OCI-LY1 (cell line): Measurements from ENCODE around the gene ZSCAN21.

Source experiments
- EZH2 ChIP-seq: fragments of 200-600 bp; sonication (generic), shearing (Covaris generic); IDR thresholded peaks from 2 replicates; pipeline ENCODE4 v1.8.0; 2017; ENCODE audit warnings: borderline replicate concordance, mixed run types, mild to moderate bottlenecking, antibody characterized with exemption, low read length, moderate library complexity, mixed read lengths
- TF ChIP-seq, protein P1 (sequence below): fragments of 200-600 bp; sonication (generic), shearing (Covaris generic); IDR thresholded peaks from 2 replicates; pipeline ENCODE4 v1.5.1; 2017; ENCODE audit warnings: mild to moderate bottlenecking, antibody characterized with exemption, low read length, moderate library complexity, mixed read lengths

- TF ChIP-seq, protein P1, sequence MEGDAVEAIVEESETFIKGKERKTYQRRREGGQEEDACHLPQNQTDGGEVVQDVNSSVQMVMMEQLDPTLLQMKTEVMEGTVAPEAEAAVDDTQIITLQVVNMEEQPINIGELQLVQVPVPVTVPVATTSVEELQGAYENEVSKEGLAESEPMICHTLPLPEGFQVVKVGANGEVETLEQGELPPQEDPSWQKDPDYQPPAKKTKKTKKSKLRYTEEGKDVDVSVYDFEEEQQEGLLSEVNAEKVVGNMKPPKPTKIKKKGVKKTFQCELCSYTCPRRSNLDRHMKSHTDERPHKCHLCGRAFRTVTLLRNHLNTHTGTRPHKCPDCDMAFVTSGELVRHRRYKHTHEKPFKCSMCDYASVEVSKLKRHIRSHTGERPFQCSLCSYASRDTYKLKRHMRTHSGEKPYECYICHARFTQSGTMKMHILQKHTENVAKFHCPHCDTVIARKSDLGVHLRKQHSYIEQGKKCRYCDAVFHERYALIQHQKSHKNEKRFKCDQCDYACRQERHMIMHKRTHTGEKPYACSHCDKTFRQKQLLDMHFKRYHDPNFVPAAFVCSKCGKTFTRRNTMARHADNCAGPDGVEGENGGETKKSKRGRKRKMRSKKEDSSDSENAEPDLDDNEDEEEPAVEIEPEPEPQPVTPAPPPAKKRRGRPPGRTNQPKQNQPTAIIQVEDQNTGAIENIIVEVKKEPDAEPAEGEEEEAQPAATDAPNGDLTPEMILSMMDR: no peak
- no peak for TF ChIP-seq EZH2
These were observed 44.4 kb downstream of the ZSCAN21 start for GRCh38 chr7:100093925-100094486.
